HepG2 (cell line): ENCODE results near the gene CES3. TPM values are rescaled to one million over a fixed set of nuclear protein-coding genes. Genes with fewer than 3 reads are reported as not detected.

Source experiments
- ATAC-seq: fragments of 200-7000 bp; cut with Tn5 transposase; 3 replicates; pipeline ENCODE4 v1.9.1; 2020; ENCODE audit warnings: mild to moderate bottlenecking, moderate library complexity
- BruUV-seq: library from RNA; stranded (reverse); fragments of 400-500 nt; replicated peaks from 2 replicates; lab custom pipeline; 2021; lab: Mats Ljungman, UMichigan
- CTCF ChIA-PET: fragments of 300-600 bp; formaldehyde crosslinking; extraction: SDS; loops from one replicate; lab custom pipeline; 2021; ENCODE audit warnings: low total read pairs, inconsistent platforms, low intra/inter-chr PET ratio; lab: Yijun Ruan, JAX
- POLR2A ChIA-PET: fragments of 350-600 bp; sonication (Branson Sonifier 250); formaldehyde crosslinking; loops from one replicate; lab custom pipeline; 2020; ENCODE audit warnings: antibody characterized with exemption, inconsistent platforms; lab: Yijun Ruan, JAX
- DNase-seq: peaks from one replicate; pipeline ENCODE4 v3.0.0-alpha.2; 2015; ENCODE audit warnings: low spot score
- FAIRE-seq: peaks from 3 replicates; lab custom pipeline; 2011; peaks lifted over from hg19 to GRCh38; lab: Jason Lieb, UNC
- H2AFZ ChIP-seq: one replicate; pipeline ENCODE4 v1.6.1; 2011; ENCODE audit warnings: low read length, inconsistent platforms
- H3K27ac ChIP-seq: fragments of 300-600 bp; 3 replicates; pipeline ENCODE4 v1.8.0; 2011; ENCODE audit warnings: mixed run types, mild to moderate bottlenecking, mixed read lengths, low read length, inconsistent platforms; ENCODE audit not compliant: insufficient read depth; ENCODE audit errors: extremely low read length
- H3K27me3 ChIP-seq, 2 experiments: fragments of 200-600 bp in 1 of 2; 2 replicates in 1 of 2; 3 replicates in 1 of 2; pipeline versions ENCODE4 v1.6.0 to v1.8.0; 2011; ENCODE audit warnings: low read length in 2 of 2, mild to moderate bottlenecking in 2 of 2, moderate library complexity in 2 of 2, inconsistent platforms in 1 of 2; ENCODE audit not compliant: insufficient read depth in 2 of 2, control insufficient read depth in 1 of 2
- H3K36me3 ChIP-seq, 2 experiments: fragments of 200-600 bp in 1 of 2; replicated peaks in 1 of 2; 2 replicates in 1 of 2; 3 replicates in 1 of 2; pipeline versions ENCODE4 v1.5.1 to v1.8.0; 2011; ENCODE audit warnings: low read length in 2 of 2, inconsistent platforms in 1 of 2; ENCODE audit not compliant: insufficient read depth in 2 of 2, control insufficient read depth in 1 of 2
- H3K4me1 ChIP-seq: 2 replicates; pipeline ENCODE4 v1.5.1; 2012; ENCODE audit warnings: low read length, inconsistent platforms; ENCODE audit not compliant: insufficient read depth
- H3K4me2 ChIP-seq: 2 replicates; pipeline ENCODE4 v1.6.0; 2011; ENCODE audit warnings: low read depth, low read length, inconsistent platforms
- H3K4me3 ChIP-seq, 3 experiments: fragments of 200-600 bp in 1 of 3; sonication (generic), shearing (Covaris generic) in 1 of 3; replicated peaks in 1 of 3; 2 replicates each; pipeline ENCODE4 v1.5.1; 2011 to 2016; ENCODE audit warnings: low read length in 3 of 3, inconsistent platforms in 2 of 3, low read depth in 2 of 3, mild to moderate bottlenecking in 2 of 3, control low read depth in 1 of 3, mixed read lengths in 1 of 3; ENCODE audit not compliant: insufficient read depth in 1 of 3
- H3K79me2 ChIP-seq: one replicate; pipeline ENCODE4 v1.6.1; 2011; ENCODE audit warnings: low read length, inconsistent platforms; ENCODE audit not compliant: insufficient read depth
- H3K9ac ChIP-seq: 2 replicates; pipeline ENCODE4 v1.6.0; 2011; ENCODE audit warnings: mild to moderate bottlenecking, low read depth, low read length, inconsistent platforms; ENCODE audit not compliant: insufficient read depth
- H3K9me3 ChIP-seq: 2 replicates; pipeline ENCODE4 v1.5.1; 2012; ENCODE audit warnings: mild to moderate bottlenecking, low read length
- H4K20me1 ChIP-seq: 2 replicates; pipeline ENCODE4 v1.6.0; 2011; ENCODE audit warnings: inconsistent platforms, mild to moderate bottlenecking, low read length, moderate library complexity; ENCODE audit not compliant: insufficient read depth
- CBX1 ChIP-seq: IDR thresholded peaks from one replicate; pipeline ENCODE4 v1.6.1; 2016; ENCODE audit warnings: antibody characterized with exemption, low read depth
- CCAR2 ChIP-seq: fragments of 200-400 bp; formaldehyde crosslinking; optimal IDR thresholded peaks from 2 replicates; pipeline ENCODE3; 2018; ENCODE audit warnings: low read depth, mild to moderate bottlenecking, low read length, moderate library complexity
- MEIS1 ChIP-seq: sonication (generic); formaldehyde crosslinking; IDR thresholded peaks from 2 replicates; pipeline ENCODE4 v1.9.0; 2021; ENCODE audit warnings: mild to moderate bottlenecking, missing genetic modification reagents, moderate library complexity, borderline replicate concordance
- MTA3 ChIP-seq: sonication (generic); formaldehyde crosslinking; IDR thresholded peaks from 2 replicates; pipeline ENCODE4 v1.4.0; 2020; ENCODE audit warnings: missing genetic modification reagents
- NFKB2 ChIP-seq: sonication (generic); formaldehyde crosslinking; IDR thresholded peaks from 2 replicates; pipeline ENCODE4 v1.4.0; 2020; ENCODE audit warnings: missing genetic modification reagents, borderline replicate concordance
- RBAK ChIP-seq: sonication (generic); formaldehyde crosslinking; IDR thresholded peaks from 2 replicates; pipeline ENCODE4 v1.5.1; 2020; ENCODE audit warnings: mild to moderate bottlenecking, missing genetic modification reagents
- RFX5 ChIP-seq: IDR thresholded peaks from 2 replicates; pipeline ENCODE4 v1.6.1; 2011; ENCODE audit warnings: low read depth, low read length, improper control_type of control experiment
- SMARCC2 ChIP-seq: fragments of 450-650 bp; IDR thresholded peaks from 2 replicates; pipeline ENCODE4 v1.6.1; 2017; ENCODE audit warnings: antibody characterized with exemption, mild to moderate bottlenecking
- ZNF136 ChIP-seq: sonication (generic); formaldehyde crosslinking; IDR thresholded peaks from 2 replicates; pipeline ENCODE4 v1.8.1; 2022; ENCODE audit warnings: low read depth, mild to moderate bottlenecking, moderate library complexity, missing genetic modification reagents
- ZNF749 ChIP-seq: sonication (generic); formaldehyde crosslinking; IDR thresholded peaks from 2 replicates; pipeline ENCODE4 v1.8.0; 2022; ENCODE audit warnings: mild to moderate bottlenecking, missing genetic modification reagents, moderate library complexity, borderline replicate concordance
- ZSCAN9 ChIP-seq: IDR thresholded peaks from 2 replicates; pipeline ENCODE4 v1.6.1; 2016; ENCODE audit warnings: borderline replicate concordance
- in situ Hi-C: cut with HindIII; loops from 2 replicates; pipeline ENCODE4 v1.10.0; 2017; ENCODE audit warnings: low pct_unique_long_range_greater_than_20kb; ENCODE audit not compliant: extremely low pct_ligation_motif_present
- intact Hi-C: fragments of 100-400 bp; cut with micrococcal nuclease; formaldehyde crosslinking; loops from one replicate; pipeline ENCODE4 v1.10.0; 2022; ENCODE audit not compliant: unreplicated experiment
- polyA plus RNA-seq, 8 experiments: library from polyadenylated mRNA; depleted of rRNA in 3 of 8; stranded (reverse) in 7 of 8; unstranded in 1 of 8; fragments of >200 nt; fragmentation: Illumina TruSeq in 4 of 8; extraction: Trizol in 4 of 8; gene quantifications; 2 replicates each; pipeline versions ENCODE4 v1.2.1 to v1.2.3, GENCODE V29; 2011 to 2016; ENCODE audit warnings: low read depth in 4 of 8, missing spikeins in 1 of 8, mixed read lengths in 1 of 8; ENCODE audit not compliant: insufficient read depth in 1 of 8
- total RNA-seq, 5 experiments: library from RNA; depleted of rRNA; stranded (reverse); fragments of >200 nt; fragmentation: Illumina TruSeq; extraction: Trizol; gene quantifications; 2 replicates each; pipeline ENCODE4 v1.2.3, GENCODE V29; 2016; ENCODE audit warnings: low read depth in 1 of 5
- TF ChIP-seq, protein P1 (sequence below): IDR thresholded peaks from 2 replicates; pipeline ENCODE4 v1.6.1; 2016; ENCODE audit warnings: low read depth, borderline replicate concordance
- TF ChIP-seq, protein P2 (sequence below): sonication (generic); formaldehyde crosslinking; IDR thresholded peaks from 2 replicates; pipeline ENCODE4 v1.4.0; 2020; ENCODE audit warnings: mild to moderate bottlenecking, missing genetic modification reagents
- TF ChIP-seq, protein P3 (sequence below): sonication (generic); formaldehyde crosslinking; IDR thresholded peaks from 2 replicates; pipeline ENCODE4 v1.4.0; 2020; ENCODE audit warnings: low read depth, mild to moderate bottlenecking, missing genetic modification reagents
- TF ChIP-seq, protein P4 (sequence below): sonication (generic); formaldehyde crosslinking; conservative IDR thresholded peaks from 2 replicates; pipeline ENCODE4 v1.4.0; 2020; ENCODE audit warnings: missing genetic modification reagents
- TF ChIP-seq, protein P5 (sequence below): sonication (generic); formaldehyde crosslinking; IDR thresholded peaks from 2 replicates; pipeline ENCODE4 v1.5.0; 2020; ENCODE audit warnings: missing genetic modification reagents, mild to moderate bottlenecking, borderline replicate concordance

Gene CES3
- total and polyA plus RNA-seq, 2 of the 13 experiments (the other 11 are each of a cell fraction or from before 2014, with no cell fraction given): 6.6 to 17.4 TPM

DNA sequence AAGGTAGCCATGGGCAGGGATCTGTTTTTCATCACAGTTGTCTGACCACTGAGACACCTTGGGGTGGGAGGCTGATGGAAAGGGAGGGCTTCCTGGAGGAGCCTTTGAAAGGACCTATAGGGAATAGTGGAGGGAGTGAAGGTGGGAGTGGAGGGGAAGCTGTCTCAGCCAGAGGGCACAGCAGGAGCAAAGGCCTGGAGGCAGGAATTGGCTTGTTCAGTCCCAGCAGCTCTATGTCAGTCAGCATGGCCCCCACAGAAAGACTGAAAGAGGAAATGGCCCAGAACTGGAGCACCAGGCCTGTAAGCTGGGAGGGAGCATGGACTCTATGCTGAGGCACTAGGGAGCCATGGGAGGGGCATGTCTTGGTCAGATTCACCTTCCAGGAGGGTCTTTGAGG, 55.1 kb downstream of the CES3 start:
- no peak overlapping the region for H3K27ac ChIP-seq
- FAIRE-seq: no peak
- POLR2A ChIA-PET: no interaction called here
- H3K4me3 ChIP-seq: no peak overlapping the region
- CTCF ChIA-PET: interaction anchor here (4.2 kb wide), 1 partner anchor 38 kb away, joined by 17 read pairs; no protein-coding TSS in a partner anchor
- no peak overlapping the region for H2AFZ ChIP-seq
- no peaks in the 10 kb centered on the region for H4K20me1 ChIP-seq
- H3K9me3 ChIP-seq: no peaks in the 10 kb centered on the region
- no peak overlapping the region for H3K9ac ChIP-seq
- no TSS peak for BruUV-seq
- no peak for TF ChIP-seq RFX5
- TF ChIP-seq ZNF749: no peak
- TF ChIP-seq, protein P1, sequence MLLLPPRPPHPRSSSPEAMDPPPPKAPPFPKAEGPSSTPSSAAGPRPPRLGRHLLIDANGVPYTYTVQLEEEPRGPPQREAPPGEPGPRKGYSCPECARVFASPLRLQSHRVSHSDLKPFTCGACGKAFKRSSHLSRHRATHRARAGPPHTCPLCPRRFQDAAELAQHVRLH: no peak
- TF ChIP-seq NFKB2 (CRISPR knock-in tag): no peak
- TF ChIP-seq, protein P2, sequence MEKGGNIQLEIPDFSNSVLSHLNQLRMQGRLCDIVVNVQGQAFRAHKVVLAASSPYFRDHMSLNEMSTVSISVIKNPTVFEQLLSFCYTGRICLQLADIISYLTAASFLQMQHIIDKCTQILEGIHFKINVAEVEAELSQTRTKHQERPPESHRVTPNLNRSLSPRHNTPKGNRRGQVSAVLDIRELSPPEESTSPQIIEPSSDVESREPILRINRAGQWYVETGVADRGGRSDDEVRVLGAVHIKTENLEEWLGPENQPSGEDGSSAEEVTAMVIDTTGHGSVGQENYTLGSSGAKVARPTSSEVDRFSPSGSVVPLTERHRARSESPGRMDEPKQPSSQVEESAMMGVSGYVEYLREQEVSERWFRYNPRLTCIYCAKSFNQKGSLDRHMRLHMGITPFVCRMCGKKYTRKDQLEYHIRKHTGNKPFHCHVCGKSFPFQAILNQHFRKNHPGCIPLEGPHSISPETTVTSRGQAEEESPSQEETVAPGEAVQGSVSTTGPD: no peak
- TF ChIP-seq, protein P3, sequence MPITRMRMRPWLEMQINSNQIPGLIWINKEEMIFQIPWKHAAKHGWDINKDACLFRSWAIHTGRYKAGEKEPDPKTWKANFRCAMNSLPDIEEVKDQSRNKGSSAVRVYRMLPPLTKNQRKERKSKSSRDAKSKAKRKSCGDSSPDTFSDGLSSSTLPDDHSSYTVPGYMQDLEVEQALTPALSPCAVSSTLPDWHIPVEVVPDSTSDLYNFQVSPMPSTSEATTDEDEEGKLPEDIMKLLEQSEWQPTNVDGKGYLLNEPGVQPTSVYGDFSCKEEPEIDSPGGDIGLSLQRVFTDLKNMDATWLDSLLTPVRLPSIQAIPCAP (CRISPR knock-in tag): no peak
- no peak for TF ChIP-seq CCAR2
- no peak for TF ChIP-seq MTA3 (CRISPR knock-in tag)
- no peak for TF ChIP-seq RBAK
- TF ChIP-seq, protein P4, sequence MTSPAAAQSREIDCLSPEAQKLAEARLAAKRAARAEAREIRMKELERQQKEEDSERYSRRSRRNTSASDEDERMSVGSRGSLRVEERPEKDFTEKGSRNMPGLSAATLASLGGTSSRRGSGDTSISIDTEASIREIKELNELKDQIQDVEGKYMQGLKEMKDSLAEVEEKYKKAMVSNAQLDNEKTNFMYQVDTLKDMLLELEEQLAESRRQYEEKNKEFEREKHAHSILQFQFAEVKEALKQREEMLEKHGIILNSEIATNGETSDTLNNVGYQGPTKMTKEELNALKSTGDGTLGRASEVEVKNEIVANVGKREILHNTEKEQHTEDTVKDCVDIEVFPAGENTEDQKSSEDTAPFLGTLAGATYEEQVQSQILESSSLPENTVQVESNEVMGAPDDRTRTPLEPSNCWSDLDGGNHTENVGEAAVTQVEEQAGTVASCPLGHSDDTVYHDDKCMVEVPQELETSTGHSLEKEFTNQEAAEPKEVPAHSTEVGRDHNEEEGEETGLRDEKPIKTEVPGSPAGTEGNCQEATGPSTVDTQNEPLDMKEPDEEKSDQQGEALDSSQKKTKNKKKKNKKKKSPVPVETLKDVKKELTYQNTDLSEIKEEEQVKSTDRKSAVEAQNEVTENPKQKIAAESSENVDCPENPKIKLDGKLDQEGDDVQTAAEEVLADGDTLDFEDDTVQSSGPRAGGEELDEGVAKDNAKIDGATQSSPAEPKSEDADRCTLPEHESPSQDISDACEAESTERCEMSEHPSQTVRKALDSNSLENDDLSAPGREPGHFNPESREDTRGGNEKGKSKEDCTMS (CRISPR knock-in tag): no peak
- TF ChIP-seq, protein P5, sequence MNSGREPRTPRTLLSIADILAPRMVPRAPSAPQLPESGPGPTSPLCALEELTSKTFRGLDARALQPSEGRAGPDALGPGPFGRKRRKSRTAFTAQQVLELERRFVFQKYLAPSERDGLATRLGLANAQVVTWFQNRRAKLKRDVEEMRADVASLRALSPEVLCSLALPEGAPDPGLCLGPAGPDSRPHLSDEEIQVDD (CRISPR knock-in tag): no peak
- TF ChIP-seq ZNF136: no peak
- no peak for TF ChIP-seq MEIS1 (CRISPR knock-in tag)
- TF ChIP-seq ZSCAN9 (CRISPR knock-in tag): no peak
- no peak for TF ChIP-seq CBX1
- no peak for TF ChIP-seq SMARCC2
- H3K27me3 ChIP-seq: peaks cover 7 to 25% of the 10 kb centered on the region in 2 experiments
- H3K4me1 ChIP-seq: peaks cover 37% of the 10 kb centered on the region
- no peaks in the 10 kb centered on the region for H3K36me3 ChIP-seq
- no peak for ATAC-seq
- intact Hi-C loops (loop anchor here (10.0 kb wide), 1 partner anchor 61 kb away; no protein-coding TSS in a partner anchor), in situ Hi-C loops (loop anchor here (5.0 kb wide), 1 partner anchor 141 kb away; the partner anchor contains the start of genes FBXL8 and TRADD)
- no peak for DNase-seq
- H3K79me2 ChIP-seq: no peaks in the 10 kb centered on the region
- no peak overlapping the region for H3K4me2 ChIP-seq
